HG02885 (cell line): ENCODE measurements around the gene MDC1.
"Not testable (repeated sequence)": the region's sequence is repeated elsewhere in the genome, so short reads cannot be mapped to it uniquely, and the experiment has no call there.

Source experiments
- ATAC-seq: cut with Tn5 transposase; IDR thresholded peaks from one replicate; pipeline ENCODE4 v1.9.1; 2021; ENCODE audit warnings: mild to moderate bottlenecking; ENCODE audit not compliant: unreplicated experiment, poor library complexity

MDC1 gene

DNA sequence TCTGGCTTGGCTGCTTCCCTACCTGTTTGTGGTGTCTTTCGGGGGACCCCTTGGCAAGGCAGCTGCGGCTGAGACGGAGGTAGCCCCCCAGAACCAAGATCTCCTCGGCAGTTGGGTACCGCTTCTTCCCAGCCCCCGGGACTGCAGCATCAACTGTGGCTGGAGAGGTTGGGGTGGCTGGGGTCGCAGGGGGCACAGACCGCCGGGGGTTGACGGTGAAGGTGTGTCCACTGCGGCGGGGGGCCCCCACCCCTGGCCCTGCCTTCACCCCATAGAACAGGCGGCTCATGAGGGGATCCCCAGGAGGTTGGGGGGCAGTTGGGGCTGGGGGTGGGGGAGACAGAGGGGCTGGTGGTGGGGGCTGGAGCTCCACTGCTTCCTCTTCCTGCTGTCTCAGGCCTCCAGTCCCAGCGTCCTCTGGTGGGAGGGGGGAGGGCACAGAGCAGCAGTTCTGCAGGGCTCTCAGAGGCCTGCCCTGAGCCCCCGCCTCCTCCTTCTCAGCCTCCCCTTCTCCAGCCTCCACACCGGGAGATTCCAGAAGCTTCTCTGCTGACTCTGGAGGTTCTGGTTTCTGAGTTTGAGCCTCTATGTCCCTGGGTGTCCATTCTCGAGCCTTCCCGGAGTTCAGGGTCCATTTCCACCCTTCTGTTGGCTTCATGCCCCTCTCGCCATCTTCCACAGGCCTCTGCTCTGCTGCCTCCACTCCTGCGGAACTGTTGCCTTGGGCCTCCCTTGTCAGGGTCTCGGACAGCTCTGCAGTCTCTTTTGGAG lies 32.5 kb downstream of the MDC1 start:
- no peak for ATAC-seq

DNA sequence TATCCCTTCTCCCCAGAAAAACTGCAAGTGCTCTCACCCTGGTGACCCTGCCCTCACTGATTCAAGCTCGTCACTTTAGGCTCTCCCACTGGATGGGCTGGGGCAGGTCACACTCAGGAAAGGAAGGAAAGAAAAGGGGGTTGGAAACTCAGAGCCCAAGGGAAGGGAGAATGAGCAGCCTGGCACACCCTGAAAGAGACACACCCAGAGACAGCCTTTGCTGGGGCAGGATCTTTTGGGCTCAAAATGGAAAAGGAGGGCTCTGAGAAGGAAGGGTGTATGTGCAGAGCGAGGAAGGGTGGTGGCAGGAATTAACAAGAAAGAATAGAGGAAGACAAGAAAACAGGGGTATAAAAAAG lies 33.1 kb downstream of the MDC1 start:
- no peak for ATAC-seq

DNA sequence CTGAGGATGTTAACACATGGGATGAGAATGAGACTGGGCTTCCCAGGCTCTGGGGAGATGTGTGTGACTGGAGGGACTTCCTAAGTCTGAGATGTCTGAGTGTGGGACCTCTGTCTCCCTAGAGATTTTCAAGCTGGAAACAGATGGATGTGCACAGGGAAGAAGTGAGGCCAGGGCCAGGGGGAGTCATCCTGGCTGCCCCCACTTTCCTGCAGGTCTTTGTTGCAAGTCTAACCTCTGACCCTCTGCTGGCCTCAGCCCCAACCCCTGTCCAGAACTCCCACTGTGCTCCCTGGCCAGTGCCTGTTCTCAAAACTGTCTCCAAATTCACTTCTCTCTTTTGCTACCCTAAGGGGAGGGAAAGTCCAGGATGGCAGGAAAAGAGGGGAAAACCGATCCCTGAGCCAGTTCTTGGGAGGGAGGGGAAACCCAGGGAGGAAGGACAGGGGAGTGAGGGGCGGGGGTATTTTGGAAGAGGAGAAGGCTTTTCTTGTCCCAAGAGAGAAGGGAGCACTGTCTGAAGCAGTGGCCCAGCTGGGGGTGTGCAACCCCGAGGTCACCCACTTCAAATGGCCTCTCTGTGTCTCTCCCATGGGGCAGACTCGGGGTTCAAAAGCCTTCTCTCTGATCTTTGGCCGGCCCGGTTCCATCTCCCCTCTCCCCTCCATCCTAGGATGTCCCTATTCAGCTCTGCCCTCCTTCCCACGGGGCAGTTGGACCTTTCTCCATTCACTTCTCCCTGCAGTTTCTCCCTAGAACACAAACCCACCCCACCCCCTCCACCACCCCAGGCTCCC lies 33.7 kb downstream of the MDC1 start:
- no peak for ATAC-seq

DNA sequence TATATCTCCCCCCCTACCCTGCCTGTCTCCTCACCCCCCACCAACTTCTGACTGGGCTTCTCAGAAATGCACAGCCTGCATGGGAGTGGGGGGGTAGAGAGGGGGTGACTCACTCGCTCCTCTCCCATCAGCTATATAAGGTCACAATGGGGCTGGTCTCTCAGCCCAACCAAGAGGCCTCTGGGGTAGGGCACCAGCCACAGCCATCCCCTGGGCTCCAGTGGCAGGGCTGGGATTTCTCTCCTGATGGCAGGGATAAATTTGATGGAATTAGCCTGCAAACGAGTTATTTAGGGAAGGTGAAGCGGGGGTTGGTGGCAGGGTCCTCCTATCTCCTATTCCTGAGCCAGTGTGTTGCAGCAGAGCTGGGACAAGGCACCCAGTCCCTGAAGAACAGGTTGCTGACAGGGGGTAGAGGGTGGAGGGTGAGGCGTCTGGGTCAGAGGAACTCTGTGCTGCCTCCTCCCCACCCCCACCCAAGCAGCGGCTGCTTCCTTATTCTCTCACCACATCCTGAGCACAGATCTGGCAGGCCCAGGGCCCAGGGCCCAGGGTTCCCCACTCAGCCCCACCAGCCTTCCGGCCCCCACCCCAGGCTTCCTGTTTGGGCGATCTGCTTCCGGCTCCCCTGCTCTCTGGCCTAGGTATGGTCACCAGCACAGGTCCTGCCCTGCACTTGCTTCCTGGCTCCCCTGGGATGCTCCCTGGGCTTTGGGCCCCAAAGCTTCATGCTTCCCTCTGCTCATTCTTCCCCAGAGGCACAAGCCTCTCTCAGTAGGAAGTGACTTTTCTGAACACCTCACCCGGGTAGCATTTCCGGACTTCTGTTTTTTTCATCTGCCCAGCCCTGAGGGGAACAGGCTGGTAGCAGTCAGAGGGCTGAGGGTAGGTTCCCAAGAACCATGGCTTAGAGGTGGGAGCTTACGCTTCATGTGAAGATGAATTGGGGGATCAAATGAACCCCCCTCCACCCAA lies 34.7 kb downstream of the MDC1 start:
- peak; percentile 48 for ATAC-seq

DNA sequence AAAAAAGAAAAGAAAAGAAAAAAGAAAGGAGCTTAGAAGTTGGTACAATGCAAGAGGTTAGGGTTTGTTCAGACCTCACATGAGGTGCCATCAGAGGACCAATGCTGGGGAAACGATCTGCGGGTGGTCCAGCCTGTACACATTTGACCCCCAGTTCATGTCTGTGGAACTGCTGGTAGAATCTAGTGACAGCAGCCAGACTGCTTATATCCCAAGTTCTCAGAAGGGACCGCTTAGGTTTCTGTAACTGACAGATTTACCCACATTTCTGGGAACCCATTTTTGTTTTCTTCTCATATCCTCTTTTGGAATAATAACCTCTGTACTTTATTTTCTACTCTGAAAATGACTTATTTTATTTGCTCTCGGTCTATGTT lies 35.3 kb downstream of the MDC1 start:
- no peak for ATAC-seq

DNA sequence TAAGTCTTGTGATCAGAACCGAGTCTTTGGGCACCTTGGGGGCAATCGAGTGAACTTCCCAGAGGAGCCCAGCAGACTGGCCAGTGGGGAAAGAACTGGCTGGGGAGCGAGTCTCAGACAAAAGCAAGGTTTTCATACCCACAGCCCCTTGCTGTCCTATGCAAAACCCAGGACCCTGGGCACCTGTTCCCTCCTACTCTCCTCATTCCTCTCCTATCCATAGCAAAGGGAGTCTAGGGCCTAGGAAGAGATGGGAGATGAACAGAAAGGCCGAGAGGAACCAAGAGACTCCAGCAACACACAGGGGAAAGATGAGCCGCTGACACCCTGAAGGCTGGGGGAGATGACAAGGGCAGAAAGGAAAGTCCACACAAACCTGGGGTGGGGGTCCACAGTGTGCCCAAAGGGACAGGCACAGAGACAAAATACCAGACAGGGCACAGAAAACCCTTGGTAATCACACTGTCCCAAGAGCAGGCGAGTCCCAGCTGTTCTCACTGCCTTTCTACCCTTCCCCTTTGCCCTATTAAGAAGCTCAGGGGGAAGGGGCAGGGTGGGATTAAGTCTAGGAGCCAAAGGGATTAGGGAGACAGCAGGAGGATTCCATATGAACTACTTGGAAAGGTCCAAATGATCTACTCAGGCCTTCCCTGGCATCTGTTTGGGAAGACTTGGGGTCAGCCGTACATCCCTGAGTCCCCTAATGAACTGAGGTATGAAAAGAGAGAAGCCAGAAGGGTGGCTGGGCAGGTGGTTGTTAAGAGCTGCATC lies 37.1 kb downstream of the MDC1 start:
- ATAC-seq, result no peak

DNA sequence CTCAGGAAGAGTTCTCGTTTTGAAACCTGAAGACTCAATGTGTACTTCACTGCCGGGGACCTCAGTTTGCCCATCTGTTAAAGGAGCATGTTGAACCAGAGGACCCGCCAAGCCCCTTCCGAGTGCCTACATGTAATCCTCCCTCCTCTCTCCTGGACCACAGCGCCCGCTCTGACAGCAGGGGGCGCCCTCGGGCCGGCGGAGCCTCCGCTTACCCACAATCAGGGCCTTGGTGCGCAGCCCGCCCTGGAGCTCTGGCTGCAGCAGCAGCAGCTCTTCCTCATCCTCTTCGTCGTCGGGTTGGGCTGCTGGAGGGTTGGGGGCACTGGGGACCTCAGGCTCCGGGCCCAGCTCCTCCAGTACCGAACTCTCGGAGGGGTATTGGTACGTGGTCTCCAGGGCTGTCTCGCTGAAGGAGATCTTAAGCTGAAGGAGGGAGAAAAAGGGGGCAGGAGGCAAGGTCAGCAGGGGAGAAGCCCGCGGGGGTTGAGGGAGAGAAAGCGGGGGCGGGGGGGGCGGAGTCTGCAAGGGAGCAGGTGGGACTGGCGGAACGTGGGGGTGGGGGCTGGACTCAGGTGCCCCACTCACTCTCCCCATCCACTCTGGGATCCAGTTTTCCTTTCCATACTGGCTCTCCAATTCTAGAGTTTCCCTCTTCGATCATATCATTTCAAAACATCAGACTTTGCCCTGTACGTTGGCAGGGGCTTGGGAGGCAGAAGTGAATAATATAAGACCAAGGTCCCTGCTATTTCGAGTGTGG lies 37.9 kb downstream of the MDC1 start:
- ATAC-seq, result peak; percentile 65

DNA sequence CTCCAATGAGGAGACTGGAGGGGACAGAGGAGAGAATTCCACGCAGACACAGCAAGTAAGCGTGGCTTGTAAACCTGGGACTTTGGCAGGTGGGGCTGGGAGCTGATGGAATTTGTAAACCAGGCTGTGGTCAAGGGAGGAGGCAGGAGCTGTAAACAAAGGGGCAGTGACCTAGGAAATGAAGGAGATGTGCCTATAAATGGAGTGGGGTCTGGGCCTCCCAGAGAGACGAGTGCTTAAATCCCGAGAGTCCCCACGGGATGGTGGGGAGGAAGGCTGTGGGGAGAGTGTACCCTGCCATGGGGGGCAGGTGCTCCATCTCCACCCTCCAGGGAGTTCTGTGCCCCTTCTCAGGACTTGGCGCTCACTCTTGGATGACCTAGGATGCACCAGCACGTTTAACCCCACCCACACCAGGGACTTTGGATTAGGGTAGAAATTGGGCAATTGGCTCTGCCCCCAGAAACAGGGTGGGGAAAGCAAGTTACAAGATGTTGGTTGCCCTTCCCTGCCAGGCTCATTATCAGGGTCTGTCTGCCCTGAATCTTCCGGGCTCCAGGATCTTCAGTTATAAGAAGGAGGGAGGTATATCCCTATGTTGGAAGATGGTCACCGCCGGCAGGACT lies 40.3 kb downstream of the MDC1 start:
- ATAC-seq, result no peak

DNA sequence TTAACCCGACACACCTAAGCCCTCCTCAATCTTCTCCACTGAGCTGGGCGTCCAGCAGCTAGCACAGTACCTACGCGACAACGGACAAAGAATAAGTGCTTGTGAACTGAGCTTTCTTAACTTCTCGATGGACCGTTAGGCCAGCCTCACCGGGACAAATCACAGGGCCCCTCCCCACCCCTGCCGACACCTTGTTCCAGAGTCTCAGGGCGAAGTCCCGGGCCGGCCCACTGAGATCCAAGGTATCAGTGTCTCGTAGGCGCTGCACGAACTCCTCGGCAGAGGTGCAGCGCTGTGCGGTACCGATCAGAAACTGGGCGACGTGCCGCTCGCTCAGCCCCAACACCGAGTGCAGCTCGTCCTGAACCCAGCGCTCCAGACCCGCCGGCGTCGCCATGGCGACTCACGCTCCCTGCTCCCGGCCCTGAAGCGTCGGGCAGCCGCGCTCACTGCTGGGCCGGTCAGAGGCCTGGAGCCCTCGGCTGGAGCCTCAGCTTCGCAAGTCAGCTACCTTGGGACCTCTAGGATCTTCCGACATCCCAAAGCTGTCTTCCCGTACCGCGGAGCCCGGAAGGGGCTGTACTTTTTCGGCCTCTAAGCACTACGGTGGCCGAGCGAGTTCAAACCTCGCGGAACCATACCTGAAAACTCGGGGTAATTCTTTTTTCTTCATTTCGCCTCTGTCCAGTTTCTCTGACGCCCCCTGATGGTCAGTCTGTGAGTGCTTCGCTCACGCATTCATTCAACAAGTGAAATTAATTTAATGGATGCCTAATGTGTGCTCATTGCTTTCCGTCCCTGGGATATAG lies 44.4 kb downstream of the MDC1 start, which contains the start of gene DHX16:
Gene DHX16 (minus strand): TSS at position 562 of the 809 bp plus-strand sequence. CDS start 165 bp downstream, at position 397.
- peak; percentile 80 for ATAC-seq

DNA sequence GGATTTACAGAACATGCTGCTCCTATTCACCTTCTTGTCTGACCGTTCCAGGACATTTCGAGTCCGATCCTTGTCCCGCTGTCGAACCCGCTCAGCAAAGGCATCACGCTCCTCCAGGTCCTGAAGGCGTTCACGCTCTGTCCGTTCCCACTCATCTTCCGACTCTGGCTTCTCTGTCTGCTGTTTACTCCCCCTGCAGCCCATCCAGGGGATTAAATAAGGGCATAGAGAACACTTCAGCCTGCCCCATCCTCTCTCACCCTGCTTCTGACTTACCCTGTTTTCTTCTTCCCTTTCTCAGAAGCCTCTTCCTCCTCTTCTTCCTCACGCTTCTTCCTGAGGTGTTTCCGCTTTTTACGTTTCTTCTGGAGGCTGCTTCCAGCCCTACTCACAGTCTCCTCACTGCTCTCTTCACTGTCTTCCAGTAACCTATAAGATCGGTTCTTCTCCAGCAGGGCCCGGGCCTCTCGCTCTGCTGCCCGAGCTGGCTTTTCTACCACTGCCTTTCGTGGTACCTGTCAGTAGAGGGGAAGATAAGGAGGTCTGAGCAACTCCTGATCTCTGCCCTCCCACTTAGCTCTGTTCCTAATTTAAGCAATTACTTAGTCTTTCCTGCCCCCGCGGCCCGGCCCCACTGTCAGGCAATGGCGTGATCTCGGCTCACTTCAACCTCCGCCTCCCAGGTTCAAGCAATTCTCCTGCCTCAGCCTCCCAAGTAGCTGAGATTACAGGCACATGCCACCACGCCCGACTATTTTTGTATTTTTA lies 46.1 kb downstream of the MDC1 start:
- no peak for ATAC-seq

DNA sequence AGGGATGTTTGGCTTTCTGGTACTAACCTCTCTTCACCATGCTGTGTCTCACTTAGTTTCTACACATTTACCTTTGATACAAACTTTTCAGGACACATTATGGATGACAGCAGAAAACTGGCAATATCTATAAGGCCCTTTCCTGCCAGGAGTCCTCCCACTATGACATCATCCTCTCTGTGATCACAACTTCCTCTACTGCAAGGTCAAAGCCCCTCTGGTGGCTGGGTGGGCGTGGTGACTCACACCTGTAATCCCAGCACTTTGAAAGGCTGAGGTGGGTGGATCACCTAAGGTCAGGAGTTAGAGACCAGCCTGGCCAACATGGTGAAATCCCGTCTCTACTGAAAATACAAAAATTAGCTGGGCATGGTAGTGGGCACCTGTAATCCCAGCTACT lies 50.8 kb downstream of the MDC1 start:
- not testable (repeated sequence) for ATAC-seq

DNA sequence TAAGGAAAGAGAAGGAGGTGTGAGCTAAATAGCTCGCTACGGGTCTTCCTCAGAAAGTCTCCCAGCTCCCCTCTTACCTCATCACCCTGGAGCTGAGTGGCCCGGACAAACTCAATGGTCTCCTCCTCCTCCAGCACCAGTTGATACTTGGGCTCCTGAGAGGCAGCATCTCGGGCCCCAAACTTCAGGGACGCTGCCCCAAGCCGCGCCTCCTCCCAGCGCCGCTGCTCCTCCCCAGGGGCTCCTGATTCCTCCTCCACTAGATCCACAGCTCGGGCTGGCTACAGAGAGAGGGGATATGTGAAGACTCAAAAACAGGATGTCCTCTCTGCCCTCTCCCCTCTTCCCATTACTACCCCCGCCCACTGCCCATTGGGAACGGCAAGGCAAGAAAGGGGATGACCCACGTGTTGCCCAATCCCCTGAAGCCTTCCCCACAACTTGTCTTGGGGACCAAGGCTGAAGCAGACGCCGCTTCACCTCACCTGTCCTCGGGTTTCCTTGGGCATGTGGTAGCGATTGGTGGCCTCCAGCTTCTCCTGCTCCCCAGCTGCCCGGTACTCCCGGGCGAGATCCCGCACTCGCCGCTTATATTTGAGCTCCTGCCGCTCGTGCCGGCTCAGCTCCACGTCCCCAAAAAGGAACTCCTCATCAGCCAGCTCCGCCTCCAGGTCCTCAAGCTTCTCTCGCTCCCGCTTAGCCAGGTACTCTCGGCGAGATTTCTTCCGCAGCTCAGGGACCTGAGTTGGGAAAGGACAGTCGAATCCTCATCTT lies 51.9 kb downstream of the MDC1 start:
- no peak for ATAC-seq

DNA sequence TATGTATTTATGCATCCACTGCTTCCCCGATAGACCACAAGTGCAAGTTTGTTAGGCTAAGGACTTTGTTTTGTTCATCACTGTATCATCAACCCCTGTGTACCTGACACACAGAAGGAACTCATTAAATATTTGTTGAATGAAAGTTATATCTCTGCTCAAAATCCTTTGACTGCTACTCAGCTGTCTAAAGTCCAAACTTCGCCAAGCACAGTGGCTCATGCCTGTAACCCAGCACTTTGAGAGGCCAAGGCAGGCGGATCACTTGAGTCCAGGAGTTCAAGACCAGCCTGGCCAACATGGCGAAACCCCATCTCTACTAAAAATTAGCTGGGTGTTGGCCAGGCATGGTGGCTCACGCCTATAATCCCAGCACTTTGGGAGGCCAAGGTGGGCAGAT lies 59.2 kb downstream of the MDC1 start:
- ATAC-seq, result not testable (repeated sequence)

DNA sequence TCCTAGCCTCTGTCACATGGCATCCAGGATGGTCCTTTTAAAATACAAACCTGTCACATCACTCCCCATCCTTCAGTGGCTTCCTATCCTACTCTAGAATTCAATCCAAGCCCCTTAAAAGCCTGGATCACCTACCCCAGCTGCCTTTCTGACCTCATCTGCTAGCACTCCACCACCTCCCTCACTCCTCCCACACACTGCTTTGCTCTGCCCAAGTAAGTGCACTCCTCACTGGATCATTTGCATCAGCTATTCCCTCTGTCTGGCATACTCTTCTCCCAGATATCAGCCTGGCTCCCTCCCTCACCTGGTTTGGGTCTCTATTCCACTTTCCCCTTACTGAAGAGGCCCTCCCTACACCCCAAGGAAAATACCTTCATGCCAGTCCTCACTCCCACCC lies 59.6 kb downstream of the MDC1 start:
- no peak for ATAC-seq

DNA sequence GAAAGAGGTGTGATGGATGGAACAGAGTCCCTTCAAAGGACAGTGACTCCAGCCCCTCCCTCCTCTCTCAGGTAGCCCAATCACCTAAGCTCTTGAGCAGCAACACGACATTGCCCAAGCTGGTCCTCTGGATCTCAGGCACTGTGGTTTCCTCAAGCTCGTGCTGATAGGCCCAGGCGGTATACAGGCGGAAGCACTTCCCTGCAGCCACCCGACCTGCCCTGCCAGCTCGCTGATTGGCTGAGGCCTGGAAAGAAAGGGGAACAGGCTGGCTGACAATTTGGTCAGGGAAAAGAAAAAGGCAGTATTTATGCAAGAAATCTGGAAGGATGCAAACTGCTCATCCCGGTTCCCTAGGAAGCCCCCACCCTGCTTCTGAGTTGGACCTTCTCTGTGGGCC lies 60.6 kb downstream of the MDC1 start:
- no peak for ATAC-seq

DNA sequence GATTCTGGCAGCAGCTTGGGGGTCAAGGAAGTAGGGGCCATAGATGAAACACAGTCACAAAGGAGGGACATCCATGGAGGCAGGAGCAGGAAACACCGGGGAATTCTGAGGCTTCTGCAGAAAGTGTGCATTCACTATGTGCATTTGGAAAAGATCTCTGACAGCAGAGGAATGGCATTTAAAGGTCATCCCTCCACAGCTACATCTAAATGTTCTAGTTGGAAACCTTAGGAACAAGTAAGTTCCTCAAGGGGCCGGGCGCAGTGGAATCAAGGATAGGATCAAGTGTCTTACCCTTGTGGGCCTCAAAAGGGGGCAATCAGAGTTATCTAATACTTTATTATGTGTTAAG lies 61.4 kb downstream of the MDC1 start:
- no peak for ATAC-seq
